HepG2 (cell line): ENCODE measurements around the gene PKD2L1. TPM values are rescaled to one million over a fixed set of nuclear protein-coding genes. Genes with fewer than 3 reads are reported as not detected.

Experiments
- JARID2 ChIP-seq: sonication (generic); formaldehyde crosslinking; IDR thresholded peaks from 2 replicates; pipeline ENCODE4 v1.8.1; 2023; ENCODE audit warnings: missing genetic modification reagents, inconsistent platforms; ENCODE audit not compliant: insufficient replicate concordance
- PRMT3 ChIP-seq: sonication (generic); formaldehyde crosslinking; IDR thresholded peaks from 2 replicates; pipeline ENCODE4 v1.8.1; 2022; ENCODE audit warnings: low read depth, mild to moderate bottlenecking, moderate library complexity, missing genetic modification reagents, borderline replicate concordance
- RNF2 ChIP-seq: fragments of 450-650 bp; conservative IDR thresholded peaks from 2 replicates; pipeline ENCODE4 v1.6.1; 2016; ENCODE audit warnings: low read depth
- SNAPC2 ChIP-seq: sonication (generic); formaldehyde crosslinking; IDR thresholded peaks from 2 replicates; pipeline ENCODE4 v1.8.1; 2022; ENCODE audit warnings: mild to moderate bottlenecking, missing genetic modification reagents
- TP53 ChIP-seq: sonication (generic); formaldehyde crosslinking; conservative IDR thresholded peaks from 2 replicates; pipeline ENCODE4 v1.4.0; 2020; ENCODE audit warnings: missing genetic modification reagents
- YEATS4 ChIP-seq: sonication (generic); formaldehyde crosslinking; IDR thresholded peaks from 2 replicates; pipeline ENCODE4 v1.4.0; 2020; ENCODE audit warnings: missing genetic modification reagents, borderline replicate concordance
- ZBTB7A ChIP-seq: sonication (generic); formaldehyde crosslinking; IDR thresholded peaks from 2 replicates; pipeline ENCODE4 v1.8.0; 2022; ENCODE audit warnings: mild to moderate bottlenecking, missing genetic modification reagents
- ZMYM3 ChIP-seq: sonication (generic); formaldehyde crosslinking; IDR thresholded peaks from 2 replicates; pipeline ENCODE4 v1.5.1; 2020; ENCODE audit warnings: mild to moderate bottlenecking, missing genetic modification reagents
- ZNF160 ChIP-seq: sonication (generic); formaldehyde crosslinking; IDR thresholded peaks from 2 replicates; pipeline ENCODE4 v1.8.0; 2022; ENCODE audit warnings: mild to moderate bottlenecking, inconsistent platforms, missing genetic modification reagents
- polyA plus RNA-seq, 8 experiments: library from polyadenylated mRNA; depleted of rRNA in 3 of 8; stranded (reverse) in 7 of 8; unstranded in 1 of 8; fragments of >200 nt; fragmentation: Illumina TruSeq in 4 of 8; extraction: Trizol in 4 of 8; gene quantifications; 2 replicates each; pipeline versions ENCODE4 v1.2.1 to v1.2.3, GENCODE V29; 2011 to 2016; ENCODE audit warnings: low read depth in 4 of 8, missing spikeins in 1 of 8, mixed read lengths in 1 of 8; ENCODE audit not compliant: insufficient read depth in 1 of 8
- total RNA-seq, 5 experiments: library from RNA; depleted of rRNA; stranded (reverse); fragments of >200 nt; fragmentation: Illumina TruSeq; extraction: Trizol; gene quantifications; 2 replicates each; pipeline ENCODE4 v1.2.3, GENCODE V29; 2016; ENCODE audit warnings: low read depth in 1 of 5
- TF ChIP-seq, protein P1 (sequence below): sonication (generic); formaldehyde crosslinking; IDR thresholded peaks from 2 replicates; pipeline ENCODE4 v1.5.0; 2020; ENCODE audit warnings: mild to moderate bottlenecking, missing genetic modification reagents
- TF ChIP-seq, protein P2 (sequence below): sonication (generic); formaldehyde crosslinking; IDR thresholded peaks from 2 replicates; pipeline ENCODE4 v1.8.0; 2022; ENCODE audit warnings: mild to moderate bottlenecking, missing genetic modification reagents, borderline replicate concordance
- TF ChIP-seq, protein P3 (sequence below): sonication (generic); formaldehyde crosslinking; IDR thresholded peaks from 2 replicates; pipeline ENCODE4 v1.5.0; 2020; ENCODE audit warnings: mild to moderate bottlenecking, low read depth, missing genetic modification reagents, borderline replicate concordance
- TF ChIP-seq, protein P4 (sequence below): sonication (generic); formaldehyde crosslinking; IDR thresholded peaks from 2 replicates; pipeline ENCODE4 v1.8.0; 2022; ENCODE audit warnings: missing genetic modification reagents, mild to moderate bottlenecking, moderate library complexity, borderline replicate concordance
- TF ChIP-seq, protein P5 (sequence below): fragments of 450-650 bp; IDR thresholded peaks from 2 replicates; pipeline ENCODE4 v1.6.1; 2017; ENCODE audit warnings: mild to moderate bottlenecking

PKD2L1 gene
- total and polyA plus RNA-seq, 2 of the 13 experiments (the other 11 are each of a cell fraction or from before 2014, with no cell fraction given), result 0.07 to 0.15 TPM

DNA sequence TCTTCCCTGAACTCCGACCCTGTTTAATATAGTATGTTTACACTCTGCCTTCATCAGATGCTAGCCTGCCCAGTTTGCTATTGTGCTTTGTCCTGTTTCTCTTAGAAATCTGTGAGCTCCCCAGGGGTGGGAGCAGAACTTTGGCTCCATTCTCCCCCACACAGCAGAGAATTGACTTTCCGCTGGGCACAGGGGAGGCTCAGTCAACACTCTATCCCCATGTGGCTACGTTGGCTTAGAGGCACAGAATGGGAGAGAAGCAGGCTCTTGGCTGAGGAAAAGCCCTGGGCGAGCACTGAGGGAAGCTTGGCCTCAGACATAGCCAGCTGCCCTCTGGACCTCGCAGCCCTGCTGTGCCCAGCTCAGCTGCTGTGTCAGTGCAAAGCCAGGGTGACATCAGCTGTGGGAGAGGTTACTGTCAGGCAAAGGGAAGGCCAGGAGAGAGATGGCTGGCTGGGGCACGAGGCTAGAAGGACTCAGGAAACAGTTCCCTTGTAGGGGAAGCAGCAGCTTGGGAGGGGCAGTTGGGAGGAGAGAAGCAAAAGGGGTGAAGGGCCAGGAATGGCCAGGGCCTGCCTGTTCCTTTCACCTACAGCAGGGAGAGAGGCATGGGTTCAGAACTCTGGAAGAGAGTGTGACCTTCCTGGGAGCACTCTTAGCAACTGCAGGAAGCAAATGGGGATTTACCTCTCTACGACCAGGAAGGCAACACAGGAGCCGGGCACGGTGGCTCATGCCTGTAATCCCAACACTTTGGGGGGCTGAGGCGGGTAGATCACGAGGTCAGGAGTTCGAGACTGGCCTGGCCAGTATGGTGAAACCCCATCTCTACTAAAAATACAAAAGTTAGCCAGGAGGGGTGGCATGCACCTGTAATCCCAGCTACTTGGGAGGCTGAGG lies 11.2 kb upstream of the PKD2L1 start (continued):
- TF ChIP-seq ZNF160 (CRISPR knock-in tag) (no peak), PRMT3 (CRISPR knock-in tag) (no peak), ZBTB7A (CRISPR knock-in tag) (0 out of 2 replicates have a peak, but pooled peaks have one; percentile 28), TP53 (CRISPR knock-in tag) (0 out of 2 replicates have a peak, but pooled peaks have one; percentile 48), SNAPC2 (CRISPR knock-in tag) (peak; percentile 89; the same call in 1 of the 2 replicates), YEATS4 (CRISPR knock-in tag) (peak; percentile 70), ZMYM3 (CRISPR knock-in tag) (peak; percentile 64), RNF2 (no peak), JARID2 (no peak)
- TF ChIP-seq, protein P1, sequence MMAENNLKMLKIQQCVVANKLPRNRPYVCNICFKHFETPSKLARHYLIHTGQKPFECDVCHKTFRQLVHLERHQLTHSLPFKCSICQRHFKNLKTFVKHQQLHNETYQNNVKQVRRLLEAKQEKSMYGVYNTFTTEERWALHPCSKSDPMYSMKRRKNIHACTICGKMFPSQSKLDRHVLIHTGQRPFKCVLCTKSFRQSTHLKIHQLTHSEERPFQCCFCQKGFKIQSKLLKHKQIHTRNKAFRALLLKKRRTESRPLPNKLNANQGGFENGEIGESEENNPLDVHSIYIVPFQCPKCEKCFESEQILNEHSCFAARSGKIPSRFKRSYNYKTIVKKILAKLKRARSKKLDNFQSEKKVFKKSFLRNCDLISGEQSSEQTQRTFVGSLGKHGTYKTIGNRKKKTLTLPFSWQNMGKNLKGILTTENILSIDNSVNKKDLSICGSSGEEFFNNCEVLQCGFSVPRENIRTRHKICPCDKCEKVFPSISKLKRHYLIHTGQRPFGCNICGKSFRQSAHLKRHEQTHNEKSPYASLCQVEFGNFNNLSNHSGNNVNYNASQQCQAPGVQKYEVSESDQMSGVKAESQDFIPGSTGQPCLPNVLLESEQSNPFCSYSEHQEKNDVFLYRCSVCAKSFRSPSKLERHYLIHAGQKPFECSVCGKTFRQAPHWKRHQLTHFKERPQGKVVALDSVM, result 0 out of 2 replicates have a peak, but pooled peaks have one; percentile 39
- TF ChIP-seq, protein P2, sequence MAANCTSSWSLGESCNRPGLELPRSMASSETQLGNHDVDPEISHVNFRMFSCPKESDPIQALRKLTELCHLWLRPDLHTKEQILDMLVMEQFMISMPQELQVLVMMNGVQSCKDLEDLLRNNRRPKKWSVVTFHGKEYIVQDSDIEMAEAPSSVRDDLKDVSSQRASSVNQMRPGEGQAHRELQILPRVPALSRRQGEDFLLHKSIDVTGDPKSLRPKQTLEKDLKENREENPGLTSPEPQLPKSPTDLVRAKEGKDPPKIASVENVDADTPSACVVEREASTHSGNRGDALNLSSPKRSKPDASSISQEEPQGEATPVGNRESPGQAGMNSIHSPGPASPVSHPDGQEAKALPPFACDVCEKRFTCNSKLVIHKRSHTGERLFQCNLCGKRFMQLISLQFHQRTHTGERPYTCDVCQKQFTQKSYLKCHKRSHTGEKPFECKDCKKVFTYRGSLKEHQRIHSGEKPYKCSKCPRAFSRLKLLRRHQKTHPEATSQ (CRISPR knock-in tag), result no peak
- TF ChIP-seq, protein P3, sequence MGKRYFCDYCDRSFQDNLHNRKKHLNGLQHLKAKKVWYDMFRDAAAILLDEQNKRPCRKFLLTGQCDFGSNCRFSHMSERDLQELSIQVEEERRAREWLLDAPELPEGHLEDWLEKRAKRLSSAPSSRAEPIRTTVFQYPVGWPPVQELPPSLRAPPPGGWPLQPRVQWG (CRISPR knock-in tag), result no peak
- TF ChIP-seq, protein P4, sequence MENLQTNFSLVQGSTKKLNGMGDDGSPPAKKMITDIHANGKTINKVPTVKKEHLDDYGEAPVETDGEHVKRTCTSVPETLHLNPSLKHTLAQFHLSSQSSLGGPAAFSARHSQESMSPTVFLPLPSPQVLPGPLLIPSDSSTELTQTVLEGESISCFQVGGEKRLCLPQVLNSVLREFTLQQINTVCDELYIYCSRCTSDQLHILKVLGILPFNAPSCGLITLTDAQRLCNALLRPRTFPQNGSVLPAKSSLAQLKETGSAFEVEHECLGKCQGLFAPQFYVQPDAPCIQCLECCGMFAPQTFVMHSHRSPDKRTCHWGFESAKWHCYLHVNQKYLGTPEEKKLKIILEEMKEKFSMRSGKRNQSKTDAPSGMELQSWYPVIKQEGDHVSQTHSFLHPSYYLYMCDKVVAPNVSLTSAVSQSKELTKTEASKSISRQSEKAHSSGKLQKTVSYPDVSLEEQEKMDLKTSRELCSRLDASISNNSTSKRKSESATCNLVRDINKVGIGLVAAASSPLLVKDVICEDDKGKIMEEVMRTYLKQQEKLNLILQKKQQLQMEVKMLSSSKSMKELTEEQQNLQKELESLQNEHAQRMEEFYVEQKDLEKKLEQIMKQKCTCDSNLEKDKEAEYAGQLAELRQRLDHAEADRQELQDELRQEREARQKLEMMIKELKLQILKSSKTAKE (CRISPR knock-in tag), result peak; percentile 22; the same call in 1 of the 2 replicates
- TF ChIP-seq, protein P5, sequence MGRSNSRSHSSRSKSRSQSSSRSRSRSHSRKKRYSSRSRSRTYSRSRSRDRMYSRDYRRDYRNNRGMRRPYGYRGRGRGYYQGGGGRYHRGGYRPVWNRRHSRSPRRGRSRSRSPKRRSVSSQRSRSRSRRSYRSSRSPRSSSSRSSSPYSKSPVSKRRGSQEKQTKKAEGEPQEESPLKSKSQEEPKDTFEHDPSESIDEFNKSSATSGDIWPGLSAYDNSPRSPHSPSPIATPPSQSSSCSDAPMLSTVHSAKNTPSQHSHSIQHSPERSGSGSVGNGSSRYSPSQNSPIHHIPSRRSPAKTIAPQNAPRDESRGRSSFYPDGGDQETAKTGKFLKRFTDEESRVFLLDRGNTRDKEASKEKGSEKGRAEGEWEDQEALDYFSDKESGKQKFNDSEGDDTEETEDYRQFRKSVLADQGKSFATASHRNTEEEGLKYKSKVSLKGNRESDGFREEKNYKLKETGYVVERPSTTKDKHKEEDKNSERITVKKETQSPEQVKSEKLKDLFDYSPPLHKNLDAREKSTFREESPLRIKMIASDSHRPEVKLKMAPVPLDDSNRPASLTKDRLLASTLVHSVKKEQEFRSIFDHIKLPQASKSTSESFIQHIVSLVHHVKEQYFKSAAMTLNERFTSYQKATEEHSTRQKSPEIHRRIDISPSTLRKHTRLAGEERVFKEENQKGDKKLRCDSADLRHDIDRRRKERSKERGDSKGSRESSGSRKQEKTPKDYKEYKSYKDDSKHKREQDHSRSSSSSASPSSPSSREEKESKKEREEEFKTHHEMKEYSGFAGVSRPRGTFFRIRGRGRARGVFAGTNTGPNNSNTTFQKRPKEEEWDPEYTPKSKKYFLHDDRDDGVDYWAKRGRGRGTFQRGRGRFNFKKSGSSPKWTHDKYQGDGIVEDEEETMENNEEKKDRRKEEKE, result no peak
